Right lobe of liver (tissue), 4 donors: ENCODE results near the gene CMYA5.

Experiments used
- POLR2A ChIP-seq: fragments of 450-650 bp; IDR thresholded peaks from one replicate; pipeline ENCODE4 v1.6.1; 2017; ENCODE audit warnings: antibody characterized with exemption, mild to moderate bottlenecking
- TF ChIP-seq, protein P1 (sequence below), 4 donors: fragments of 200-600 bp in 3 of 4; fragments of 450-650 bp in 1 of 4; IDR thresholded peaks; one replicate each; pipeline versions ENCODE4 v1.5.1 to v1.8.0; 2016 to 2022; ENCODE audit warnings: antibody characterized with exemption in 4 of 4, mild to moderate bottlenecking in 2 of 4
- donor health status: DM: no; HTN: no; CAD: no.
- donor health status: DM: no; HTN: no; CAD: no.
- donor health status: DM: no; HTN: yes; CAD: no.

DNA sequence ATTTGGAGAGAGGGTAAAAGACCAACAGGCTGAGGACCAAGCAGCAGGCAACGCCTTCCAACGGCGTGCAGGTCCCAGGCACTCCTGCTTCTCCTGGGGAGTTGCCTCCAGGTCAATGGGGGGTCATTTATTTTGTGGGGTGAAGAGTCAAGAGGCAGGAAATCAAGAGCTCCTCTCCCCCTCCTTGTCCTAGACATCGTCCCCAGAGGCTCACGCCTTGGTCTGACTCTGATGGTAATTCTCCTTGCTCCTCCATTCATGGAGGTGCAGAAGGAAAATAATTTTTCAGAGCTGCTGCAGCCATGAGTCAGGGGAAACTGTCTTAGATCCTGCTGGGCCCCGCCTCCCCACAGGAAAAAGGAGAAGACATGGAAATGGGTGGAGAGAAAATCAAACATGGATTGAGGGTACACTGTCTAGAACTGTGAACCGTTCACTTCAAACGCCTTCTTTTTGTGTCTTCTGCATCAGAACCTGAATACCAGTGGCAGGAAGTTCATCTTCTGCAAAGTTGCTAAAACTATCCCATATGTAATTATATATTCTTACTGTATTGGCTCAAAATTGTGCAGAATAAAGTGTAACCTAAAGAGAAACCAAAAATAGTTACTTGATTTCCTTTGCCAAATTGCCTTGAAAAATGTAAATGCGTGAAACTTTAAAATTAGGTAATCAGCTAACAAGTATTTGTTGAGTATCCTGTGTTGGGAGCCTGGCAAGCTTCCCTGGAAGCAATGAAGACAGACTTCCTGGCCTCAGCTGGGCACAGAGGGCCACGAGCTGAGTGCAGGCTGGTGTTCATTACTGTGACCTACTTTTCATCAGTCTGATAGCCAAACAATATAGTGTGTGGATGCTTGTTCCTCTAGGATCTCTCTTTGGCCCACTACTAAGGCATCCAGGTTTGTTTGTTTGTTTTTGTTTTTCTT, 142.0 kb downstream of the CMYA5 start:
- TF ChIP-seq, protein P1, sequence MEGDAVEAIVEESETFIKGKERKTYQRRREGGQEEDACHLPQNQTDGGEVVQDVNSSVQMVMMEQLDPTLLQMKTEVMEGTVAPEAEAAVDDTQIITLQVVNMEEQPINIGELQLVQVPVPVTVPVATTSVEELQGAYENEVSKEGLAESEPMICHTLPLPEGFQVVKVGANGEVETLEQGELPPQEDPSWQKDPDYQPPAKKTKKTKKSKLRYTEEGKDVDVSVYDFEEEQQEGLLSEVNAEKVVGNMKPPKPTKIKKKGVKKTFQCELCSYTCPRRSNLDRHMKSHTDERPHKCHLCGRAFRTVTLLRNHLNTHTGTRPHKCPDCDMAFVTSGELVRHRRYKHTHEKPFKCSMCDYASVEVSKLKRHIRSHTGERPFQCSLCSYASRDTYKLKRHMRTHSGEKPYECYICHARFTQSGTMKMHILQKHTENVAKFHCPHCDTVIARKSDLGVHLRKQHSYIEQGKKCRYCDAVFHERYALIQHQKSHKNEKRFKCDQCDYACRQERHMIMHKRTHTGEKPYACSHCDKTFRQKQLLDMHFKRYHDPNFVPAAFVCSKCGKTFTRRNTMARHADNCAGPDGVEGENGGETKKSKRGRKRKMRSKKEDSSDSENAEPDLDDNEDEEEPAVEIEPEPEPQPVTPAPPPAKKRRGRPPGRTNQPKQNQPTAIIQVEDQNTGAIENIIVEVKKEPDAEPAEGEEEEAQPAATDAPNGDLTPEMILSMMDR (IDR thresholded peaks at IDR 0.05), result no peak
- TF ChIP-seq POLR2A, result no peak
